Astrocyte (in vitro differentiated cells and primary cell): ENCODE measurements around the gene AMBP. TPM values are rescaled to one million over a fixed set of nuclear protein-coding genes. Genes with fewer than 3 reads are reported as not detected.

ENCODE experiments used
- DNase-seq: peaks from one replicate; pipeline ENCODE4 v3.0.0-alpha.2; 2010; ENCODE audit warnings: low read depth
- FAIRE-seq: peaks from 2 replicates; lab custom pipeline; 2011; peaks lifted over from hg19 to GRCh38; lab: Jason Lieb, UNC
- H2AFZ ChIP-seq: 2 replicates; pipeline ENCODE4 v1.6.0; 2012; ENCODE audit warnings: low read depth, low read length, inconsistent platforms
- H3K27ac ChIP-seq: 2 replicates; pipeline ENCODE4 v1.5.1; 2011; ENCODE audit warnings: low read depth, low read length, inconsistent platforms
- H3K27me3 ChIP-seq: 2 replicates; pipeline ENCODE4 v1.6.0; 2011; ENCODE audit warnings: low read length, inconsistent platforms; ENCODE audit not compliant: insufficient read depth
- H3K36me3 ChIP-seq: 2 replicates; pipeline ENCODE4 v1.5.1; 2011; ENCODE audit warnings: low read length, inconsistent platforms; ENCODE audit not compliant: insufficient read depth
- H3K4me1 ChIP-seq: 2 replicates; pipeline ENCODE4 v1.5.1; 2011; ENCODE audit warnings: low read length, inconsistent platforms; ENCODE audit not compliant: insufficient read depth
- H3K4me2 ChIP-seq: 2 replicates; pipeline ENCODE4 v1.6.0; 2012; ENCODE audit warnings: low read length, inconsistent platforms
- H3K4me3 ChIP-seq: 2 replicates; pipeline ENCODE4 v1.5.1; 2011; ENCODE audit warnings: low read depth, mild to moderate bottlenecking, low read length, inconsistent platforms; ENCODE audit not compliant: insufficient read depth
- H3K79me2 ChIP-seq: 2 replicates; pipeline ENCODE4 v1.6.0; 2012; ENCODE audit warnings: mild to moderate bottlenecking, low read length, inconsistent platforms; ENCODE audit not compliant: insufficient read depth
- H3K9ac ChIP-seq: 2 replicates; pipeline ENCODE4 v1.6.0; 2012; ENCODE audit warnings: mild to moderate bottlenecking, low read length, inconsistent platforms
- H3K9me3 ChIP-seq: 2 replicates; pipeline ENCODE4 v1.5.1; 2012; ENCODE audit warnings: low read depth, mild to moderate bottlenecking, low read length, inconsistent platforms; ENCODE audit not compliant: insufficient read depth
- H4K20me1 ChIP-seq: 2 replicates; pipeline ENCODE4 v1.6.0; 2012; ENCODE audit warnings: low read length, inconsistent platforms; ENCODE audit not compliant: insufficient read depth
- H3K27ac Mint-ChIP-seq: one replicate; pipeline ENCODE4 v1.8.0; 2021; ENCODE audit warnings: mild to moderate bottlenecking, mixed read lengths; ENCODE audit not compliant: unreplicated experiment
- H3K27me3 Mint-ChIP-seq: one replicate; pipeline ENCODE4 v1.8.0; 2021; ENCODE audit warnings: low read depth, mixed read lengths; ENCODE audit not compliant: unreplicated experiment
- H3K36me3 Mint-ChIP-seq: one replicate; pipeline ENCODE4 v1.8.0; 2021; ENCODE audit warnings: low read depth, mixed read lengths; ENCODE audit not compliant: unreplicated experiment
- H3K4me1 Mint-ChIP-seq: one replicate; pipeline ENCODE4 v1.8.0; 2021; ENCODE audit warnings: low read depth, mixed read lengths; ENCODE audit not compliant: unreplicated experiment
- H3K4me3 Mint-ChIP-seq: one replicate; pipeline ENCODE4 v1.8.0; 2021; ENCODE audit warnings: mild to moderate bottlenecking, moderate library complexity, mixed read lengths; ENCODE audit not compliant: unreplicated experiment
- H3K9me3 Mint-ChIP-seq: one replicate; pipeline ENCODE4 v1.8.0; 2021; ENCODE audit warnings: mild to moderate bottlenecking, mixed read lengths; ENCODE audit not compliant: unreplicated experiment
- CTCF ChIP-seq: IDR thresholded peaks from 2 replicates; pipeline ENCODE4 v1.5.1; 2011; ENCODE audit warnings: low read depth, mild to moderate bottlenecking, inconsistent platforms, low read length, moderate library complexity; ENCODE audit not compliant: insufficient read depth
- EZH2 ChIP-seq: IDR thresholded peaks from 2 replicates; pipeline ENCODE4 v1.6.1; 2012; ENCODE audit warnings: mild to moderate bottlenecking, low read length, inconsistent platforms; ENCODE audit not compliant: insufficient read depth
- total RNA-seq: library from RNA; stranded (reverse); gene quantifications from 2 replicates; pipeline ENCODE4 v1.2.1, GENCODE V29; 2021

AMBP gene
- total RNA-seq, 1 donor from 2014 or later: not detected

GRCh38 chr9:114119242-114120191 lies 41.4 kb upstream of the AMBP start:
- peaks cover 5% of the 10 kb centered on the region for H3K9me3 Mint-ChIP-seq
- H3K9me3 ChIP-seq: no peaks in the 10 kb centered on the region
- H4K20me1 ChIP-seq: no peaks in the 10 kb centered on the region
- DNase-seq (no peak), FAIRE-seq (no peak)
- no peak overlapping the region for H3K9ac ChIP-seq
- H3K27ac Mint-ChIP-seq: no peak overlapping the region
- H3K4me3 ChIP-seq: no peak overlapping the region
- H3K4me3 Mint-ChIP-seq: no peak overlapping the region
- peaks cover 57% of the 10 kb centered on the region for H3K27me3 Mint-ChIP-seq
- TF ChIP-seq CTCF (no peak), EZH2 (no peak)
- no peak overlapping the region for H2AFZ ChIP-seq
- peaks cover 30% of the 10 kb centered on the region for H3K27me3 ChIP-seq
- H3K4me2 ChIP-seq: no peak overlapping the region
- H3K36me3 Mint-ChIP-seq: peaks cover 3% of the 10 kb centered on the region
- no peaks in the 10 kb centered on the region for H3K36me3 ChIP-seq
- H3K27ac ChIP-seq: no peak overlapping the region
- no peaks in the 10 kb centered on the region for H3K4me1 Mint-ChIP-seq
- no peaks in the 10 kb centered on the region for H3K79me2 ChIP-seq
- H3K4me1 ChIP-seq: no peaks in the 10 kb centered on the region

GRCh38 chr9:114117996-114118830 lies 40.1 kb upstream of the AMBP start:
- Histone ChIP-seq H2AFZ (no peak overlapping the region), H3K4me3 (no peak overlapping the region), H3K36me3 (no peaks in the 10 kb centered on the region), H3K27ac (no peak overlapping the region), H3K79me2 (no peaks in the 10 kb centered on the region), H3K9me3 (no peaks in the 10 kb centered on the region), H3K4me2 (no peak overlapping the region), H3K4me1 (no peaks in the 10 kb centered on the region), H3K9ac (no peak overlapping the region), H3K27me3 (peaks cover 35% of the 10 kb centered on the region), H4K20me1 (no peaks in the 10 kb centered on the region)
- peaks cover 5% of the 10 kb centered on the region for H3K9me3 Mint-ChIP-seq
- DNase-seq (no peak), FAIRE-seq (no peak)
- no peak for TF ChIP-seq CTCF
- peak; percentile 39 for TF ChIP-seq EZH2
- no peak overlapping the region for H3K4me3 Mint-ChIP-seq
- peaks cover 2% of the 10 kb centered on the region for H3K4me1 Mint-ChIP-seq
- H3K36me3 Mint-ChIP-seq: peaks cover 3% of the 10 kb centered on the region
- no peak overlapping the region for H3K27ac Mint-ChIP-seq
- peaks cover 55% of the 10 kb centered on the region for H3K27me3 Mint-ChIP-seq
